ENCODE data around the gene HRH2.

DNA sequence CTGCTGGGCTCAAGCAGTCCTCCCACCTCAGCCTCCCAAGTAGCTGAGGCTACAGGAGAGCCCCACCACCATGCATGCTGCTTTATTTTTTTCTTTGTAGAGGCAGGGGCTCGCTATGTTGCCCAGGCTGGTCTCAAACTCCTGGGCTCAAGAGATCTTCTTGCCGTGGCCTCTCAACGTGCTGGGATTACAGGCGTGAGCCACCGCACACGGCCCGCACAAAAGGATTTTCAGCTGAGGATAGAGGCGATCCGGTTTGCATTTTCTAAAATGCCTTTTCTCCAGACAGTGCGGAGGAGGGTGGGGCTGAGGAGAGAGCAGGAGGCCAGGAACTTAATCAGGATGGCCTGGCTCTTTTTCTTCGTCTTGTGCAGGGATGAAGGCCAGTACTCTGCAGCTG, 6.9 kb downstream of the HRH2 start:
- no peak for TF ChIP-seq POLR2A (IDR thresholded peaks at IDR 0.05)
- TF ChIP-seq CTCF (IDR thresholded peaks at IDR 0.05): no peak

All from esophagus squamous epithelium (tissue), 4 donors.